Measurements from ENCODE around the gene TMEM222.

DNA sequence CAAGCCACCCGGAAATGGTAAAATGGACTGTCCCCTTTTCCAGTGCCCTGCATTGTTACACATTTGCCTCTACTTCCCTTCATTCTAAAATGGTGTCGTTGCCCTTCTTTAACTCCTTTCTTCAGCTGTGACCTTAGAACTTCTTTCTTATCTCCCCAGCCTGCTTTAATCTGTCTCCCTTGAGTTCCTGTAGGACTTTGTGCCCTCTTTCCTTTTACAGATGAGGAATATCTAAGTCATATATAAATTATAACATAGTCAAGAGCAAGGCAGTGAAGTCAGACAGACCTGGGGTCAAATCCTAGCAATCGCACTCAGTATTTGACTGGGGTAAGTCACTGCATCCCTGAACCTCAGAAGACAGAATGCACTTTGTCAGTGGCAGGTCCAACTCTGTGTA is 31.4 kb upstream of the TMEM222 start:
- TF ChIP-seq GATA2 (IDR thresholded peaks at IDR 0.05; ENCODE audit: low read depth, low read length) (no peak), GATA3 (IDR thresholded peaks at IDR 0.05; ENCODE audit: low read depth, low read length) (no peak)
